Activated T-cell treated with anti-CD3 and anti-CD28 coated beads, Interleukin-2, amount 50 U/mL, for 72 hours (primary cell): ENCODE results near the gene NGEF. TPM values are rescaled to one million over a fixed set of nuclear protein-coding genes. Genes with fewer than 3 reads are reported as not detected.

ENCODE experiments used
- ATAC-seq, 2 donors: fragments of 150-1000 bp; cut with Tn5 transposase; replicated peaks in 1 of 2; 2 replicates each; pipeline ENCODE4 v1.10.0; 2021; ENCODE audit warnings: moderate library complexity in 2 of 2, mild to moderate bottlenecking in 1 of 2
- DNase-seq, 2 donors: peaks; one replicate each; pipeline ENCODE4 v3.0.0; 2021 to 2022; ENCODE audit warnings: mixed read lengths in 1 of 2
- H3K27ac Mint-ChIP-seq: one replicate; pipeline ENCODE4 v1.8.0; 2022; ENCODE audit warnings: mild to moderate bottlenecking, moderate library complexity, mixed read lengths
- H3K27me3 Mint-ChIP-seq: one replicate; pipeline ENCODE4 v1.8.0; 2022; ENCODE audit warnings: low read depth, mixed read lengths
- H3K36me3 Mint-ChIP-seq, 2 donors: one replicate each; pipeline ENCODE4 v1.8.0; 2022; ENCODE audit warnings: mixed read lengths in 2 of 2, mild to moderate bottlenecking in 1 of 2; ENCODE audit not compliant: insufficient read depth in 2 of 2
- H3K4me1 Mint-ChIP-seq: one replicate; pipeline ENCODE4 v1.8.0; 2022; ENCODE audit warnings: low read depth, mixed read lengths
- H3K4me3 Mint-ChIP-seq, 2 donors: one replicate each; pipeline ENCODE4 v1.8.0; 2022; ENCODE audit warnings: mild to moderate bottlenecking in 2 of 2, mixed read lengths in 2 of 2, moderate library complexity in 2 of 2
- H3K9me3 Mint-ChIP-seq, 2 donors: one replicate each; pipeline ENCODE4 v1.8.0; 2022; ENCODE audit warnings: mixed read lengths in 2 of 2
- total RNA-seq, 2 donors: library from RNA; stranded (reverse); gene quantifications; one replicate each; pipeline ENCODE4 v1.2.3, GENCODE V29; 2022

The NGEF gene
- total RNA-seq, 2 donors from 2014 or later, result 0.55 to 2.3 TPM

- H3K9me3 Mint-ChIP-seq, result no peaks in the 10 kb centered on the region
- no peak overlapping the region for H3K27ac Mint-ChIP-seq
- no peak overlapping the region for H3K4me3 Mint-ChIP-seq
- no peaks in the 10 kb centered on the region for H3K4me1 Mint-ChIP-seq
- no peaks in the 10 kb centered on the region for H3K36me3 Mint-ChIP-seq
- ATAC-seq (no peak), DNase-seq (no peak)
- no peaks in the 10 kb centered on the region for H3K27me3 Mint-ChIP-seq
These were observed 39.3 kb downstream of the NGEF start for GRCh38 chr2:232973796-232974195.

- no peaks in the 10 kb centered on the region for H3K36me3 Mint-ChIP-seq
- no peaks in the 10 kb centered on the region for H3K9me3 Mint-ChIP-seq
- H3K4me3 Mint-ChIP-seq, result no peak overlapping the region
- no peaks in the 10 kb centered on the region for H3K4me1 Mint-ChIP-seq
- H3K27me3 Mint-ChIP-seq, result no peaks in the 10 kb centered on the region
- no peak overlapping the region for H3K27ac Mint-ChIP-seq
- ATAC-seq (no peak), DNase-seq (no peak)
These were observed 39.9 kb downstream of the NGEF start for GRCh38 chr2:232973011-232973735.

- no peaks in the 10 kb centered on the region for H3K27me3 Mint-ChIP-seq
- no peak for DNase-seq
- no peaks in the 10 kb centered on the region for H3K36me3 Mint-ChIP-seq
- H3K4me1 Mint-ChIP-seq, result no peaks in the 10 kb centered on the region
- ATAC-seq, result no peak
- no peak overlapping the region for H3K27ac Mint-ChIP-seq
- H3K9me3 Mint-ChIP-seq, result no peaks in the 10 kb centered on the region
- H3K4me3 Mint-ChIP-seq, result no peak overlapping the region
These were observed 41.3 kb downstream of the NGEF start for GRCh38 chr2:232971744-232972143.

- Mint-ChIP-seq H3K4me3 (no peak overlapping the region), H3K36me3 (no peaks in the 10 kb centered on the region), H3K27me3 (no peaks in the 10 kb centered on the region), H3K4me1 (no peaks in the 10 kb centered on the region), H3K9me3 (no peaks in the 10 kb centered on the region), H3K27ac (no peak overlapping the region)
- DNase-seq, result no peak
- no peak for ATAC-seq
These were observed 43.0 kb downstream of the NGEF start for GRCh38 chr2:232970051-232970450.

- no peak for DNase-seq
- H3K9me3 Mint-ChIP-seq, result no peaks in the 10 kb centered on the region
These were observed 45.6 kb downstream of the NGEF start for GRCh38 chr2:232967474-232967873.

GRCh38 chr2:232966122-232966521 lies 46.9 kb downstream of the NGEF start:
- no peak overlapping the region for H3K4me3 Mint-ChIP-seq
- H3K27ac Mint-ChIP-seq, result no peak overlapping the region
- peaks cover 0 to 1% of the 10 kb centered on the region in 2 donors for H3K9me3 Mint-ChIP-seq
- no peaks in the 10 kb centered on the region for H3K4me1 Mint-ChIP-seq
- no peaks in the 10 kb centered on the region for H3K27me3 Mint-ChIP-seq
- peaks cover 0 to 2% of the 10 kb centered on the region in 2 donors for H3K36me3 Mint-ChIP-seq
- no peak for DNase-seq
- no peak for ATAC-seq

More at GRCh38 chr2:232967474-232967873, 45.6 kb downstream of the NGEF start:
- no peak overlapping the region for H3K27ac Mint-ChIP-seq
- H3K36me3 Mint-ChIP-seq, result no peaks in the 10 kb centered on the region
- no peak for ATAC-seq
- no peak overlapping the region for H3K4me3 Mint-ChIP-seq
- no peaks in the 10 kb centered on the region for H3K27me3 Mint-ChIP-seq
- no peaks in the 10 kb centered on the region for H3K4me1 Mint-ChIP-seq

- DNase-seq (no peak), ATAC-seq (no peak)
- no peaks in the 10 kb centered on the region for H3K4me1 Mint-ChIP-seq
- H3K27ac Mint-ChIP-seq, result no peak overlapping the region
- H3K36me3 Mint-ChIP-seq, result peaks cover 0 to 2% of the 10 kb centered on the region in 2 donors
- peaks cover 0 to 1% of the 10 kb centered on the region in 2 donors for H3K9me3 Mint-ChIP-seq
- H3K27me3 Mint-ChIP-seq, result peaks cover 4% of the 10 kb centered on the region
- H3K4me3 Mint-ChIP-seq, result no peak overlapping the region
These were observed 49.1 kb downstream of the NGEF start for GRCh38 chr2:232963913-232964312.

- H3K36me3 Mint-ChIP-seq, result peaks cover 0 to 2% of the 10 kb centered on the region in 2 donors
- no peak overlapping the region for H3K27ac Mint-ChIP-seq
These were observed 52.2 kb downstream of the NGEF start for GRCh38 chr2:232960862-232961261.

GRCh38 chr2:232959139-232959538 lies 53.9 kb downstream of the NGEF start:
- peaks cover 7% of the 10 kb centered on the region for H3K27me3 Mint-ChIP-seq
- H3K4me1 Mint-ChIP-seq, result no peaks in the 10 kb centered on the region
- peaks cover 0 to 1% of the 10 kb centered on the region in 2 donors for H3K9me3 Mint-ChIP-seq
- no peak overlapping the region for H3K4me3 Mint-ChIP-seq
- H3K36me3 Mint-ChIP-seq, result peaks cover 0 to 2% of the 10 kb centered on the region in 2 donors
- H3K27ac Mint-ChIP-seq, result no peak overlapping the region
- ATAC-seq, result no peak
- DNase-seq, result no peak

More at GRCh38 chr2:232960862-232961261, 52.2 kb downstream of the NGEF start:
- Mint-ChIP-seq H3K4me1 (no peaks in the 10 kb centered on the region), H3K27me3 (peaks cover 7% of the 10 kb centered on the region), H3K4me3 (no peak overlapping the region), H3K9me3 (peaks cover 0 to 1% of the 10 kb centered on the region in 2 donors)
- DNase-seq (no peak), ATAC-seq (no peak)

- H3K36me3 Mint-ChIP-seq, result peaks cover 0 to 2% of the 10 kb centered on the region in 2 donors
- no peak for ATAC-seq
These were observed 55.4 kb downstream of the NGEF start for GRCh38 chr2:232957657-232958090.

GRCh38 chr2:232955856-232956255 lies 57.2 kb downstream of the NGEF start:
- H3K27me3 Mint-ChIP-seq, result peaks cover 7% of the 10 kb centered on the region

More at GRCh38 chr2:232957657-232958090, 55.4 kb downstream of the NGEF start:
- H3K27ac Mint-ChIP-seq, result no peak overlapping the region
- H3K9me3 Mint-ChIP-seq, result peaks cover 0 to 1% of the 10 kb centered on the region in 2 donors
- no peak overlapping the region for H3K4me3 Mint-ChIP-seq
- no peak for DNase-seq
- no peaks in the 10 kb centered on the region for H3K4me1 Mint-ChIP-seq
- peaks cover 7% of the 10 kb centered on the region for H3K27me3 Mint-ChIP-seq

GRCh38 chr2:232954691-232955090 lies 58.4 kb downstream of the NGEF start:
- H3K4me3 Mint-ChIP-seq, result no peak overlapping the region
- H3K4me1 Mint-ChIP-seq, result no peaks in the 10 kb centered on the region
- ATAC-seq, result no peak
- no peaks in the 10 kb centered on the region for H3K36me3 Mint-ChIP-seq
- H3K27ac Mint-ChIP-seq, result no peak overlapping the region
- DNase-seq, result no peak
- H3K27me3 Mint-ChIP-seq, result peaks cover 7% of the 10 kb centered on the region
- no peaks in the 10 kb centered on the region for H3K9me3 Mint-ChIP-seq

More at GRCh38 chr2:232955856-232956255, 57.2 kb downstream of the NGEF start:
- DNase-seq (no peak), ATAC-seq (no peak)
- no peak overlapping the region for H3K4me3 Mint-ChIP-seq
- no peaks in the 10 kb centered on the region for H3K4me1 Mint-ChIP-seq
- no peak overlapping the region for H3K27ac Mint-ChIP-seq
- H3K36me3 Mint-ChIP-seq, result no peaks in the 10 kb centered on the region
- H3K9me3 Mint-ChIP-seq, result no peaks in the 10 kb centered on the region

- ATAC-seq, result no peak
- no peak for DNase-seq
- Mint-ChIP-seq H3K4me1 (no peaks in the 10 kb centered on the region), H3K27me3 (no peaks in the 10 kb centered on the region), H3K27ac (no peak overlapping the region), H3K4me3 (no peak overlapping the region), H3K36me3 (no peaks in the 10 kb centered on the region), H3K9me3 (no peaks in the 10 kb centered on the region)
These were observed 61.2 kb downstream of the NGEF start for GRCh38 chr2:232951891-232952290.

GRCh38 chr2:232951181-232951580 lies 61.9 kb downstream of the NGEF start:
- H3K27ac Mint-ChIP-seq, result no peak overlapping the region
- H3K27me3 Mint-ChIP-seq, result no peaks in the 10 kb centered on the region
- DNase-seq (no peak), ATAC-seq (no peak)
- no peaks in the 10 kb centered on the region for H3K4me1 Mint-ChIP-seq
- H3K36me3 Mint-ChIP-seq, result no peaks in the 10 kb centered on the region
- H3K9me3 Mint-ChIP-seq, result no peaks in the 10 kb centered on the region
- no peak overlapping the region for H3K4me3 Mint-ChIP-seq
